ENCODE measurements around the gene SORD.
"Not testable (repeated sequence)": the region's sequence is repeated elsewhere in the genome, so short reads cannot be mapped to it uniquely, and the experiment has no call there.

- TF ChIP-seq ZNF274 (IDR thresholded peaks at IDR 0.05; ENCODE audit: low read depth, low read length); YY1 (IDR thresholded peaks at IDR 0.05; ENCODE audit: insufficient read depth, insufficient read length); SUZ12 (IDR thresholded peaks at IDR 0.05; ENCODE audit: extremely low read depth, insufficient read depth, insufficient read length): not testable (repeated sequence)
Observed at GRCh38 chr15:45015114-45015513, 7.9 kb upstream of the SORD start.

Data from NT2/D1 (cell line).